ENCODE data around the gene CLMP. TPM values are rescaled to one million over a fixed set of nuclear protein-coding genes. Genes with fewer than 3 reads are reported as not detected.

Gene CLMP
- total and polyA plus RNA-seq, 9 of the 15 experiments (the other 6 are each of a cell fraction or from before 2014, with no cell fraction given) = 0.02 to 0.15 (median 0.03) TPM; not detected in 6

DNA sequence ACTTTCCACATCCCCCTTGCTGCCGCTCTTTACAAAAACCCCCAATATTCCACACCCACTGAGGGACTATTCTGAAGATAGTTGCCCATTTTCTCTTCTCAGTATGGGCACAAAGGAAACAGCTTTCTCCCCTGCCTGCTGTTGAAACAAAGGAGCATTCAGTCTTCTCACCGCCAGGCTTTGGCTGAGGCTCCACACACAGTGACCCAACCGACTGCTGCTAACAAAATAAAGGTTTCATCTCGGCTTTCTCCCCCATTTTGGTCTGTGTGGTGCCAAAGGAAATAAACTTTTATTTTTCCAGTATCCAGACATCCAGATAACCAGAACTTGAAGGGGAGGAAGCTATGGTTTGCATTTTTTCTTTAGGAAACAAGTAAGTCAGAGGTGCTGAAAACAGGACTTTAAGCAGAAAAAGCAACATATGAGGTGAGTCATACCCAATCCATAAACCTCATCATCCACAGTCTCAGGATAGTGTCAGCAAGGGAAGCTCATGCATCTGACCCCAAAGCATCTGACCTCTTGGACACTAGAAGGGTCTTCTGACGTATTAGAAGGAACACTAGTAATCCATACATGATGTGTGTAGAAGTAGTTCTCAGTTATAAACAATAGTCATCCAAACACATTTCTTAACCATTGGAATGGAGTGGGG is 6.4 kb downstream of the CLMP start:
- POLR2A ChIA-PET = interaction anchor here (0.6 kb wide), 2 partner anchors 8 to 11 kb away, joined by 3 to 4 read pairs; no protein-coding TSS in a partner anchor
- no peak overlapping the region for H3K9ac ChIP-seq (ENCODE audit: insufficient read depth in 1 of 2, low read depth in 2 of 2, low read length in 2 of 2)
- intact Hi-C loops (cut with micrococcal nuclease) (no loop called here), in situ Hi-C loops (cut with MboI) (no loop called here)
- ATAC-seq (no peak), DNase-seq (ENCODE audit: extremely low read depth in 1 of 4, low spot score in 3 of 4) (no peak), FAIRE-seq (no peak)
- no peaks in the 10 kb centered on the region for H3K36me3 ChIP-seq (ENCODE audit: control insufficient read depth, insufficient read depth, low read length)
- H3K27ac ChIP-seq (ENCODE audit: extremely low read depth, low read depth, low read length) = no peak overlapping the region
- CTCF ChIA-PET (ENCODE audit: low intra/inter-chr PET ratio) = no interaction called here
- 0 out of 2 replicates have a peak, but pooled peaks cover under 1% of the 10 kb centered on the region for H4K20me1 ChIP-seq (replicated peaks; ENCODE audit: control insufficient read depth, insufficient read depth, low read length)
- no peaks in the 10 kb centered on the region for H3K79me2 ChIP-seq (ENCODE audit: control insufficient read depth, insufficient read depth, low read length)
- peaks cover 14 to 44% of the 10 kb centered on the region in 2 experiments; a peak in 4 of 5 replicates for H3K27me3 ChIP-seq (ENCODE audit: control insufficient read depth in 2 of 2, insufficient read depth in 2 of 2, low read length in 2 of 2)
- H3K4me2 ChIP-seq (ENCODE audit: insufficient read depth, low read length) = no peak overlapping the region
- H3K4me1 ChIP-seq (replicated peaks in 1 of 2; ENCODE audit: control insufficient read depth in 2 of 2, insufficient read depth in 2 of 2, low read length in 2 of 2) = no peaks in the 10 kb centered on the region
- BruUV-seq (replicated peaks) = no TSS peak
- TF ChIP-seq SMARCA5 (IDR thresholded peaks at IDR 0.05) = no peak
- TF ChIP-seq, protein P1, sequence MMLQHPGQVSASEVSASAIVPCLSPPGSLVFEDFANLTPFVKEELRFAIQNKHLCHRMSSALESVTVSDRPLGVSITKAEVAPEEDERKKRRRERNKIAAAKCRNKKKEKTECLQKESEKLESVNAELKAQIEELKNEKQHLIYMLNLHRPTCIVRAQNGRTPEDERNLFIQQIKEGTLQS (IDR thresholded peaks at IDR 0.05) = no peak
- TF ChIP-seq, protein P1 (CRISPR knock-in tag; conservative IDR thresholded peaks at IDR 0.05) = no peak
- no peak for TF ChIP-seq ZNF76 (CRISPR knock-in tag; IDR thresholded peaks at IDR 0.05; ENCODE audit: borderline replicate concordance)
- no peak for TF ChIP-seq SOX6 (IDR thresholded peaks at IDR 0.05)
- no peak for TF ChIP-seq PHF8 (IDR thresholded peaks at IDR 0.05; ENCODE audit: borderline replicate concordance, low read length)
- TF ChIP-seq, protein P2, sequence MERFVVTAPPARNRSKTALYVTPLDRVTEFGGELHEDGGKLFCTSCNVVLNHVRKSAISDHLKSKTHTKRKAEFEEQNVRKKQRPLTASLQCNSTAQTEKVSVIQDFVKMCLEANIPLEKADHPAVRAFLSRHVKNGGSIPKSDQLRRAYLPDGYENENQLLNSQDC (CRISPR knock-in tag; IDR thresholded peaks at IDR 0.05) = no peak
- H3K4me3 ChIP-seq = no peak overlapping the region
- no peaks in the 10 kb centered on the region for H3K9me1 ChIP-seq (ENCODE audit: control insufficient read depth, insufficient read depth, low read length)
- WGBS (ENCODE audit: insufficient coverage, low coverage, missing lambda C conversion rate) = 3% methylated on average over 5 of the region's 5 CpGs
- no peak overlapping the region for H2AFZ ChIP-seq (ENCODE audit: low read depth, low read length)
- H3K9me3 ChIP-seq (replicated peaks; ENCODE audit: control insufficient read depth, insufficient read depth, low read depth, low read length) = no peaks in the 10 kb centered on the region

All from K562 (cell line).